ENCODE measurements around the gene PARP9. TPM values are rescaled to one million over a fixed set of nuclear protein-coding genes. Genes with fewer than 3 reads are reported as not detected.

The PARP9 gene
- 7.0 and 8.7 TPM in 2 replicates for total RNA-seq (2014; rRNA removed; shearing (Covaris generic); ENCODE audit: low replicate concordance)

DNA sequence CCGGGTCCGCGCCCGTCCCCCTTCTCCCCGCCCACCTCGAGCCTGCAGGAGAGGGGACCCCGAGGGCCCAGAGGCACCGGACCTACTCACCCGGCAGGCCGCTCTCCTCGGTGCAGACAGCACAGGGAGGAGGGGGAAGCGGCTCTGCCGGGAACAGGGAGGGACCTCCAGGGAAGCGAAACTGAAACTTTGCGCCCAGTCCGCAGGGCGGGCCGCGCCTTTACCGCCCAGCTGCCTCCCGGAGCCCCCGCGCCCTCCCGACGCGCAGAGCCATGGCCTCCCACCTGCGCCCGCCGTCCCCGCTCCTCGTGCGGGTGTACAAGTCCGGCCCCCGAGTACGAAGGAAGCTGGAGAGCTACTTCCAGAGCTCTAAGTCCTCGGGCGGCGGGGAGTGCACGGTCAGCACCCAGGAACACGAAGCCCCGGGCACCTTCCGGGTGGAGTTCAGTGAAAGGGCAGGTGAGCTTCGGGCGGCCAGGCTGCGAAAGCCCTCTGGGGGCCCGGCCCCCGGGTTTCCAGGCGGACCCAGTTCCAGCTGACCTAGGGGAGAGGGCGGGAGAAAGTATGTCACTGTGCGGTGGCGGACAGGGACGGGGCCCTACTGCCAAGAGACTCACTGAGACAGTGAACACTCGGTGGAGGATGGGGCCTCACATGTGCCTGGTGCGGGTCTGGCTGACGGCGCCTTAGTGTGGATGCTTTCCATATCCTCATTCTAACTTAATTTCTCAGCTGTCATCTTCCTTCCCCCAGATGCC is at the start of gene PARP9, which contains the start of gene DTX3L:
Gene PARP9 (minus strand): TSS at position 146 of the 758 bp plus-strand sequence. CDS start 4,680 bp downstream, outside the sequence.
Gene DTX3L (plus strand): TSS at position 184 of the 758 bp plus-strand sequence. CDS start 89 bp downstream, at position 273.
- in situ Hi-C loops (cut with HindIII; ENCODE audit: low pct_unique_long_range_greater_than_20kb, low sequenced_read_pairs), result no loop called here
- DNase-seq (ENCODE audit: low read depth), result peak; percentile 69

DNA sequence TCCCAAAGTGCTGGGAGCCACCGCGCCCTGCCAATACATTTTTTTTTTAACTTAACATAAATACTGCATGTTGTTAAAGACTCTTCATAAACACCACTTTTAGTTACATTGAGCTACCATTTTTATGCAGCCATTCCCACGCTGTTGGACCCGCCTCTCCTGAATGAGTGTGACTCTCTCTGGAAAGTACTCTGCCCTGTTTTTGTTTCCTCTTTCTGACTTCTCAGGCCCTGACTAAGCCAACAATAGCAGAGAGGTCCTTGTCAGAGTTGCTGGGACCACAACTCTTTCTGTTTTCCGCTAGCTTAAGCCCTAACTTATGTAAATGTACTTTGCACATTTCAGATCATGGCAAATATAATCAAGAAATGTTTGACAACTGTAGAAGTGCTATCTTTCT is 48.6 kb upstream of the PARP9 start:
- in situ Hi-C loops (cut with HindIII; ENCODE audit: low pct_unique_long_range_greater_than_20kb, low sequenced_read_pairs), result no loop called here
- DNase-seq (ENCODE audit: low read depth), result no peak

DNA sequence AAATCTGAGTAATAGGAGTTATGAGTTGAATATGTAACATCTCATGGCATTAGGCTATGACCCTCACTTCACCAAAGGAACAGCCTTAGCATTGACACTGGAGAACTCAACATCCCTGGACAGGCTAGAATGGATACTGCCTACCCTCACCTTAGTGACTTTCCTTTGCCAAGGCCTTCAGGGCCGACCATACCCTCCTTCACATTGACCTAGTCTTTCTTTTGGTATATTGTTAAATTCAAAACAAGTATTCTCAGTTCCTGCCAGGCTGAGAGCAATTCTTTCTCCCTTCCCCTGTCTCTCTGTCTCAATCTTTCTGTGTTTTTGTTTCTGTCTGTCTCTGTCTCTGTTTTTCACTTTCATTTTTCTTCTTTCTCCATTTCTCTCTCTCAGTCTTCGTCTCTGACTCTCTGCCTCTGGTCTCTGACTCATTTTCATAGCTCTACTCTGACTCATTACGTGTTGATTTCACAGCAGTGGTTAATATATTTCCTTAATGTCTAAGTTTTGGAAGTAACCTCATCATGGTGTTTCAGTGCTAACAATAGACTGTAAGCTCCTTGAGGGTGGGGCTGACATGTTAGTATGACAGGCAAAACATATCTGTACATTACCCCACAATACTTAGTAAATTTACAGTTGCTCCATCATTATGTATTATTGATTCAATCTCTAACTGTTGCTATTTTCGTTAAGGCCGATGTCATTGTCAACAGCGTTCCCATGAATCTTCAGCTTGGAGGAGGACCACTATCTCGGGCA is 45.9 kb upstream of the PARP9 start:
- peak; percentile 42 for DNase-seq (ENCODE audit: low read depth)
- in situ Hi-C loops (cut with HindIII; ENCODE audit: low pct_unique_long_range_greater_than_20kb, low sequenced_read_pairs), result no loop called here

DNA sequence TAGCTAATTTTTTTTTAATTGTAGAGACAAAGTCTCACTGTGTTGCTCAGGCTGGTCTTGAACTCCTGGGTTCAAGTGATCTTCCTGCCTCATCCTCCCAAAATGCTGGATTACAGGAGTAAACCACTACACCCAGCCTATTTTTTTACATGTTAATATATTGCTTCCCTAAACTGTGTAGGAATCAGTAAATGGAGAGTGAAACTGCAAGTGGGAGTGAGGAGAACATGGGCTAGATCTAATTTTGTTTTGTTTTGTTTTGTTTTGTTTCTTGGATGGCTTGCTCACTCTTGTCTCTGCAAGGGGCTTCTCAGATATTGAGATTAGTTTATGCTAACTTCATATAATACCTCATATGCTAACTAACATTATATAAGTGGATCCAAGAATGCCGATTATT is 44.8 kb upstream of the PARP9 start:
- in situ Hi-C loops (cut with HindIII; ENCODE audit: low pct_unique_long_range_greater_than_20kb, low sequenced_read_pairs), result no loop called here
- no peak for DNase-seq (ENCODE audit: low read depth)

DNA sequence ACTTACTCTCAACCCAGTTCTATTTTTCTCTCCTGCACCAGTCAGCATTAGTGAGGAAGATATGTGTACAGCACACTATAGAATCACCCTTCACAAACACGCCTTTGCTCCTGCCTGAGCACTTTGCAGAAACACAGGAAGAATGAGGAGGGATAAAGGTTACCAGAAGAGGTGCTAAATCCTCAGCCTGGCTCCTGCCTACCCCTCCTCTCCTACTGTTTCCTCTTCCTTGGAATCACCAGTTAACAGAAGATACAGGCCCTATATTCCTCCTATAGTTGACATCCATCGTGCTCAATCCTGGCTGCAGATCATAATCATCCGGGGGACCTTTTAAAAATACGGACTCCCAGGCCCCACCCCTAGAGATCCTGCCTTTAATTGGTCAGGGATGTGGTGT is 42.2 kb upstream of the PARP9 start:
- DNase-seq (ENCODE audit: low read depth), result no peak

DNA sequence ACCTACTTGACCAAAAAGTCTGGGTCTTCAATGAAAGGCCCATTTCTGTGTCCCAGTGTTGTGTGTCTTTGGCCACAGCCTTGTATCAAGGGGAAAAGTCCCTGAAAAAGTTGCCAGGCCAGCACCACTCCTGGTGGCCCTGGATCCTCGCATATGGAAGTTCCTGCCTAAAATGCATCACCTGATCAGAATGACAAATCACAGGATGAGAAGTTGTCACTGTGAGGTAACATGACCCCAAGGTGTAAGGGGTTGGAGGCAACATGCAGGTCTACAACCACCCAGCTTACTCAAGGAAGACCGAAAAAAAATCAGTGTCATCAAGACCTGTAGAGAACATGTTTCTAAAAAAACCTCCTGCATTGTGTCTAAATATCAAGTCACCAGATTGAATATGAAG is 39.0 kb upstream of the PARP9 start:
- in situ Hi-C loops (cut with HindIII; ENCODE audit: low pct_unique_long_range_greater_than_20kb, low sequenced_read_pairs), result no loop called here
- no peak for DNase-seq (ENCODE audit: low read depth)

More for the DNA sequence above, 42.2 kb upstream of the PARP9 start:
- in situ Hi-C loops (cut with HindIII; ENCODE audit: low pct_unique_long_range_greater_than_20kb, low sequenced_read_pairs), result no loop called here

DNA sequence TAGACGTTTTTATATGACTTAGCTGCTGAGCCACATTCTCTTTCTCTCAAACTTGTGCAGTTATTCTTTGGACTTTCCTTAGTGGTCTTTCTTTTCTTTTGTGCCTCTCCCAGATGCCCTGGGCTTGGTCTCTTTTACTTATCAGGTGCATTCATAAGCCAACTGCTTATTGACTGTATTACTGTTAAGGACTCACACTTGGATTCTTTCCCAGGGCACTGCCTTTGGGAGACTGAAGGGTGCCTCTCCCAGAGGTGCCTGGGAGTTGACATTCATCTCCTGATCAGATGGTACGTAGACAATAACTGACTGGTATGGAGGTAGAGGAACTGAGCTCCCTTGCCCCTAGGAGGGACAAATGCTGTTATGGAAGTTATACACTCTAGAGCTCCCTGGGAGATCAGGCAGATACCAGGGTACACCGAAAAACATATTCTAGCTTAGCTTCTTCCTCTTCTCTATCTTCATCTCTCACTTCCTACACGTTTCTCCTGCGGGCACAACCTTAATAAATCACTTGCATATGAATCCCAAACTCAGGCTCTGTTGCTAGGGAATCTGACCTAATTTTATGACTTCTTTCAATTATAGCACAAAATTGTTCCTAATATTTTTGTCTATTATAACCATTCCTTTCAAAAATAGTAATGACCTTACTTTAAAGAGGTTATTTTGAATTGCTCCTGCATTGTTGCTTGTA is 38.1 kb upstream of the PARP9 start:
- in situ Hi-C loops (cut with HindIII; ENCODE audit: low pct_unique_long_range_greater_than_20kb, low sequenced_read_pairs), result no loop called here

DNA sequence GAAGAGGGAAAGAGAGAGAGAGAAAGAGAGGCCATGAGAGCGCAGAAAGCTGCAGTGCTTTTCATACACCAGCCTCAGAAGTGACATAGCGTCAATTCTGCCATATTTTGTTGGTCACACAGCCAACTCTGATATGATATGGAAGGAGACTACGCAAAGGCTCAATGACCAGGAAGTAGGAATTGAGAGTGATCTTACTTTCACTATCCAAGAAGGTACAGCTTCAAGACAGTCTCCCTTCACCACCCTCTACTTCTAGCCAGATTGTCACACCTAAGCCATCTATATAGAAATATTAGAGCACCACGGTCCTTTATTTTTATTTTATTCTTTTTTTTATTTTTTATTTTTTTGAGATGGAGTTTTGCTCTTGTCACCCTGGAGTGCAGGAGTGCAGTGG is 34.5 kb upstream of the PARP9 start:
- in situ Hi-C loops (cut with HindIII; ENCODE audit: low pct_unique_long_range_greater_than_20kb, low sequenced_read_pairs), result no loop called here
- no peak for DNase-seq (ENCODE audit: low read depth)

More for the DNA sequence above, 38.1 kb upstream of the PARP9 start:
- no peak for DNase-seq (ENCODE audit: low read depth)

DNA sequence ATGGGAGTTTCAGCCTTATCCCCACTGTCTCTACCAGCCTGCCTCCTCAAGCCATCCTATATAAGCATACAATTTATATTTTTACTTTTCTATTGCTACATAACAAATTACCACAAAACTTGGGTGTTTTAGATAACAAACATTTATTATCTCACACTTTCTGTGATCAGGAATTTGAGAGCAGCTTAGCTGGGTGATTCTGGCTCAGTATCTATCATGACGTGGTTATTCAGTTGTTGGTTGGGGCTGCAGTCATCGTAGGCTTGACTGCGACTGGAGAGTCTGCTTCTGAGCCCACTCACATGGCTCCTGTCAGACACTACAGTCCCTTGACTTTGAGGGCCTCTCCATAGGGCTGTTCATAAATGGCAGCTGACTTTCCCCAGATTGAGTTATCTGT is 34.1 kb upstream of the PARP9 start:
- in situ Hi-C loops (cut with HindIII; ENCODE audit: low pct_unique_long_range_greater_than_20kb, low sequenced_read_pairs), result no loop called here
- DNase-seq (ENCODE audit: low read depth), result no peak

DNA sequence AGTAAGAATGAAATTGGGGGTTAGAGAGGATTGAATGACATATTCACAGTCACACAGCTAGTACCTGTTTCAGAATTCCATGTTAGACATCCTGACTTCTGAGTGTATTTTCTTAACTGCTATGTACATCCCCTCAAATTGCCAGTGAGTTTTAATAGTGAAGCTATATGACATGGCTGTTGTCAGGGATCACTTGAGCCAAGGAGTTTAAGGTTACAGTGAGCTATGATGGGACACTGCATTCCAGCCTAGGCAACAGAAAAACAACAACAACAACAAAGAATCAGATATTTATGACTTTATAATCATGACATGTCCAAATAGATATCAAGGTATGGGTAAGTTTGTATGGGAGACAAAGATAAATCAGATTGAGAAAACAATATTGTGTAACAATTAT is 29.9 kb upstream of the PARP9 start:
- DNase-seq (ENCODE audit: low read depth), result no peak
- in situ Hi-C loops (cut with HindIII; ENCODE audit: low pct_unique_long_range_greater_than_20kb, low sequenced_read_pairs), result no loop called here

DNA sequence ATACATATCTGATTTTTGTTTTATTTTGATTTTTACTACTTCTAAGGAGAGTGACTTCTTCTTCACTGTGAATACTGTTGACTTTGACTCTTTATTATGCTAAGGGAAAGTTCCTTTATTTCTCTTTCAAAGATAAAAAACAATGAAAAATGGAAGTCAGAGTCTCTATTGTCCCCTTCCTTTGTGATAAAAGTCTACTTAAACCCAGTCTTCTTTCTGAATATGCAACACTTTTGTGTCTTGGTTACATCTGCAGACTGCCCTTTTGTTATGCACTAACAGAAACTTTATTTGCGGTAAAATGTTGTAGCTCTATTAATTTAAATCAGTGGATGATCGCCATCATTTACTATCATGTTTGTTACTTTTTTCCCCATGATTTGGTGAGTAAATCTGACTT is 26.5 kb upstream of the PARP9 start:
- in situ Hi-C loops (cut with HindIII; ENCODE audit: low pct_unique_long_range_greater_than_20kb, low sequenced_read_pairs), result no loop called here
- DNase-seq (ENCODE audit: low read depth), result no peak

DNA sequence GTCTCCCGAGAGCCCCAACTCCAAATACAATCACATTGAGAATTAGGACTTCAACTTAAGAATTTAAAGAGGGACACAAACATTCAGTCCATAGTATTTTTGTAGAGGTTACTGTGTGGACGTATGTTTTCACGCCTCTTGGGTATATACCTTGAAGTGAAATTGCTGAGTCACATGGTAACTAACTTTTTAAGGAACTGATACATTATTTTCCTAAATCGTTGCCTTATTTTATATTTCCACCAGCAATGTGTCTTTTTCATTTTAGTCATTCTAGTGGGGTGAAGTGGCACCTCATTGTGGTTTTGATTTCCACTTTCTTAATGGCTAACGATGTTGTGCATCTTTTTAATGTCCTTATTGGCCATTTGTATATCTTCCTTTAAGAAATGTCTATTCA is 25.2 kb upstream of the PARP9 start:
- in situ Hi-C loops (cut with HindIII; ENCODE audit: low pct_unique_long_range_greater_than_20kb, low sequenced_read_pairs), result no loop called here
- no peak for DNase-seq (ENCODE audit: low read depth)

DNA sequence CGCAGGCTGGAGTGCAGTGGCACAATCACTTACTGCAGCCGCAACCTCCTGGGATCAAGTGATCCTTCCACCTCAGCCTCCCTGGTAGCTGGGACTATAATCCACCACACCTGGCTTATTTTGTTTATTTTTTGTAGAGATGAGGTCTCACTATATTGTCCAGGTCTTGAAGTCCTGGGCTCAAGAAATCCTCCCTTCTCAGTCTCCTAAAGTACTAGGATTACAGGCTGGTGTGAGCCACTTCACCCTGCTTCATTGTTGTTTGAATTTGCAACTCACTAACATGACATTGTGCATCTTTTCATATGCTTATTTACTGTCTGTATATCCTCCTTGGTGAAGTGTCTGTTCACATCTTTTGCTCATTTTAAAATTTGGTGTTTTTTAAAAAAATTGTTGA is 23.5 kb upstream of the PARP9 start:
- in situ Hi-C loops (cut with HindIII; ENCODE audit: low pct_unique_long_range_greater_than_20kb, low sequenced_read_pairs), result no loop called here
- DNase-seq (ENCODE audit: low read depth), result no peak

DNA sequence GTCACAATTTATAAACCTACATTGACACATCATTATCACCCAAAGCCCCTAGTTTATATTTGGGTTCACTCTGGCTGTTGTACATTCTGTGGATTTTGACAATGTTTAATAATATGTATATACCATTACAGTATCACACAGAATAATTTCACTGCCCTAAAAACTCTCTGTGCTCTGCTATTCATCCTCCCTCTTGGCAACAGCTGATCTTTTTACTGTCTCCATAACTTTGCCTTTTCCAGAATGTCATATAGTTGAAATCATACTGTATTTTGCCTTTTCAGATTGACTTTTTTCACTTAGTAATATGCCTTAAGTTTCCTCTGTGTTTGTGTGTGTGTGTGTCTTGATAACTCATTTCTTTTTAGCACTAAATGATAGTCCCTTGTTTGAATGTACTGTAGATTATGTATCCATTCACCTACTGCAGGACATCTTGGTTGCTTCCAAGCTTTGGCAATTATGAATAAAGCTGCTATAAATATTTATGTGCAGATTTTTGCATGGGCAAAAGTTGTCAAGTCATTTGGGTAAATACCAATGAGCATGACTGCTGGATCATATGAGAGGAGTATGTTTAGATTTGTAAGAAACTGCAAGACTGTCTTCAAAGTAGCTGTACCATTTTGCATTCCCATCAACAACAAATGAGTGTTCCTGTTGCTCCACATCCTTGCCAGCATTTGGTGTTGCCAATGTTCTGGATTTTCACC is 22.8 kb upstream of the PARP9 start:
- no peak for DNase-seq (ENCODE audit: low read depth)
- in situ Hi-C loops (cut with HindIII; ENCODE audit: low pct_unique_long_range_greater_than_20kb, low sequenced_read_pairs), result no loop called here

DNA sequence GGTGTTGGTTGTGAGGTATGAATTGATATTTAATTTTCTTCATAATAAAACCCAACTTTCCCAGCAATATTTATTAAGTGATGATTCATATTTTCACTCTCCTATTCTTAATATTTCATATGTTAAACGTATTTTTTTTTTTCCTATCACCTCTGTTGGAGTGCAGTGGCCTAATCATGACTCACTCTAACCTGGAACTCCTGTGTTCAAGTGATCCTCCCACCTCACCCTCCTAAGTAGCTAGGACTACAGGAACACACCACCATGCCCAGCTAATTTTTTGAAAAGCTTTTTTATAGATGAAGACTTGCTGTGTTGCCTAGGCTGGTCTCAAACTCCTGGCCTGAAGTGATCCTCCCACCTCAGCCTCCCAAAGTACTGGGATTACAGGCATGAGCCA is 22.0 kb upstream of the PARP9 start:
- in situ Hi-C loops (cut with HindIII; ENCODE audit: low pct_unique_long_range_greater_than_20kb, low sequenced_read_pairs), result no loop called here
- DNase-seq (ENCODE audit: low read depth), result no peak

DNA sequence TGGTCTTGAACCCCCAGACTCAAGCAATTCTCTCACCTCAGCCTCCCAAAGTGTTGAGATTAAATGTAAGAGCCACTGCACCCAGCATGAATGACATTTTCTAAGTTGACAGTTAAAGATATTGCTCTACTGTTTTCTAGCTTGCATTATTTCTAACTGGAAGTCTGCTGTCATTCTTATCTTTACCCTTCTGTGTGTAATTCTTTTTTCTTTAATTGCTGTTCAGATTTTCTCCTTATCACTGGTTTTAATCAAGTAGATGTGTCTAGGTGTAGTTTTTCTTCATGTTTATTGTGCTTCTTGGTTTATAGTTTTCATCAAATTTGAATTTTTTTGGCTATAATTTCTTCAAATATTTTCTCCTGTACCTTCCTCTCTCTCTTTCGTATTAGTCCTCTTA is 18.3 kb upstream of the PARP9 start:
- no peak for DNase-seq (ENCODE audit: low read depth)
- in situ Hi-C loops (cut with HindIII; ENCODE audit: low pct_unique_long_range_greater_than_20kb, low sequenced_read_pairs), result no loop called here

DNA sequence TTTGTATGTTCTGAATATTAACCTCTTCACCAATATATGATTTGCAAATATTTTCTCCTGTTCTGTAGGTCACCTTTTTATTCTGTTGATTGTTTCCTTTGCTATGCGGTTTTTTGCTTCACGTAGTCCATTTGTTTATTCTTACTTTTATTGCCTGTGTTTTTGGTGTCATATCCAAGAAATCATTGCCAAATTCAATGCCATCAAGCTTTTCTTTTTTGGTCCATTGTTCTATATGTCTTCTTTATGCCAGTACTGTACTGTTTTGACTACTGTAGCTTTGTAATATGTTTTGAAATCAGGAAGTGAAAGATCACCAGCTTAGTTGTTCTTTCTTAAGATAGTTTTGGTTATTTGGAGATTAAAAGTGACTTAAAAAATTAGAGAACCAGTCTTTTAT is 17.5 kb upstream of the PARP9 start:
- DNase-seq (ENCODE audit: low read depth), result no peak
- in situ Hi-C loops (cut with HindIII; ENCODE audit: low pct_unique_long_range_greater_than_20kb, low sequenced_read_pairs), result no loop called here

DNA sequence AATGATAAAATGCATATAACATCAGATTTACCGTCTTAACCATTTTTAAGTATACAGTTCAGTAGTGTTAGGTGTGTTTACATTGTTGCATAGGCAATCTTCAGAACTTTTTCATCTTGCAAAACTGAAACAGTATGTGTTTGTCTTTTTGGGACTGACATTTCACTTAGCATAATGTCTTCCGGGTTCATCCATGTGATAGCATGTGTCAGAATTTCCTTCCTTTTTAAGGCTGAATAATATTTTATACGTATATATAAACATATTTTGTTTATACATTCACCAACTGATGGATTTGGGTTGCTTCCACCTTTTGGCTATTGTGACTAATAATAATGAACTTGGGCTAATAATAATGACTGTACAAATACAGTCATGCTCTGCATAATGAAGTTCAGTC is 16.4 kb upstream of the PARP9 start:
- in situ Hi-C loops (cut with HindIII; ENCODE audit: low pct_unique_long_range_greater_than_20kb, low sequenced_read_pairs), result no loop called here
- DNase-seq (ENCODE audit: low read depth), result no peak

Data from Caki2 (cell line).